ENCODE measurements around the gene HPD. TPM values are rescaled to one million over a fixed set of nuclear protein-coding genes. Genes with fewer than 3 reads are reported as not detected.

HPD gene
- total and polyA plus RNA-seq, 2 of the 4 experiments (the other 2 are of a cell fraction): 0.15 to 0.18 TPM

DNA sequence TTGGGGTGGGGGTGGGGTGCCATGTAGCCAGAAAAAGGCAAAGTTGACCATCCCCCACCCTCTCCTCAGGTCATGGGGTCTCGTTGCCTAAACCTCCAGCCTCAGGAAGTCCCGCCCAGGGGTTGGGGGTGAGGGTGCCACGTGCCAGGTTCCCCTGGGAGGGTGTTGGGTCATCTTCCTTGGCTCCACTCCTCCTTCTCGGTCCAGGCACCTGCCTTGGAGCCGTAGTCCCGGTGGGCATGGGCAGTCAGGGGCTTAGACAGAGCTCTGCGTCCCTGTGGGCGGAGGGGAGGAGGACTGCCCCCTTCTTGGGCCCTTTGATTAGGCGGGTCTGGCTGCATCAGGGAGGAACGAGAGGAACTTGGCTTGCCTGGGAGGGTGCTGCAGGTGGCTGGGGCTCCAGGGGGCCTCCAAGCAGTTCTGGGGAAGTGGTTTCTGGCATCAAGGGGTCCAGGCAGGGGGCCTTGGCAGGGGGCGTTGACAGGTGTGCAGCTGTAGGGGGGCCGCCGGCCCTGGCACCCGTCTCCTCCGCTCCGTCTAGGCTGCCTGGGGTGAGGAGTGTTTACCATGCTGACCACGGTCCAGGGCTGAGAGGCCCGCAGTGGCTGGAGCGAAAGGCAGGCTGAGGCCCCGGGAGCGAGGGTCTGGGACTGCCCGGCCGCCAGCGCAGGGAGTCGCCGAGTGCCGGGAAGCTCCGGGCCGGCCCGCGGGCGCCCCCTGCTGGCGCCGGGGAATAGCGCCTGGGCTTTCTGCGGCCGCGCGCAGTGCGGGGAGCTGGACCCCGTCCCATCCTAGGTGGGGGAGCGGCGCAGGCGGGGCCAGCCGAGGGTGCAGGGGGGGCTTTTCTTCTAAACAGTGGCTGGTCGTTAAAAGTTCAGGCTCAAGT is 47.0 kb downstream of the HPD start:
- no TSS peak for BruUV-seq (replicated peaks)

More for the DNA sequence above, 47.0 kb downstream of the HPD start:
- Histone ChIP-seq H4K20me1 (ENCODE audit: insufficient read depth, low read length) (peaks cover 56% of the 10 kb centered on the region), H2AK9ac (replicated peaks; ENCODE audit: low read depth, low read length, poor library complexity) (peak overlapping the region; percentile 94), H3K27ac (ENCODE audit: insufficient read depth, low read length) (peak overlapping the region; percentile 58), H2BK20ac (ENCODE audit: low read depth, low read length) (no peak overlapping the region), H4K8ac (ENCODE audit: low read depth in 2 of 2, low read length in 2 of 2) (peak overlapping the region in 1 of 2 experiments; percentile 24; a peak in 1 of 4 replicates), H3K36me3 (ENCODE audit: control insufficient read depth, insufficient read depth, low read length) (peaks cover 60% of the 10 kb centered on the region), H3K56ac (ENCODE audit: extremely low read depth, insufficient read depth, low read length) (peak overlapping the region; percentile 21; the same call in 1 of the 2 replicates), H4K5ac (ENCODE audit: low read depth, low read length) (no peak overlapping the region), H3K9me3 (ENCODE audit: control insufficient read depth, insufficient read depth, low read length) (no peaks in the 10 kb centered on the region), H3K27me3 (ENCODE audit: control insufficient read depth, insufficient read depth, low read length) (no peaks in the 10 kb centered on the region), H3K4ac (ENCODE audit: low read depth, low read length) (peak overlapping the region; percentile 71), H3K9ac (ENCODE audit: low read depth, low read length) (peak overlapping the region; percentile 39), H3K79me1 (ENCODE audit: low read depth in 1 of 2, low read length in 2 of 2) (peaks cover 36 to 75% of the 10 kb centered on the region in 2 experiments), H3K18ac (ENCODE audit: low read depth, low read length) (no peak overlapping the region), H2BK15ac (ENCODE audit: low read depth, low read length) (no peak overlapping the region), H3K4me2 (ENCODE audit: low read depth, low read length) (peak overlapping the region; percentile 88), H3K14ac (replicated peaks; ENCODE audit: low read depth, low read length) (peak overlapping the region; percentile 13; the same call in 1 of the 2 replicates), H3K4me1 (ENCODE audit: control insufficient read depth, insufficient read depth, low read length) (peaks cover 19% of the 10 kb centered on the region), H3K23ac (ENCODE audit: low read depth, low read length) (peak overlapping the region; percentile 41), H2AK5ac (ENCODE audit: low read depth, low read length) (peak overlapping the region; percentile 20), H4K91ac (ENCODE audit: insufficient read depth, low read depth, low read length) (peak overlapping the region; percentile 53), H2AFZ (replicated peaks; ENCODE audit: low read length, poor library complexity) (peak overlapping the region; percentile 81), H3K4me3 (ENCODE audit: insufficient read depth, low read depth, low read length) (peak overlapping the region; percentile 50), H2BK120ac (ENCODE audit: low read depth, low read length) (peak overlapping the region; percentile 13; the same call in 1 of the 2 replicates), H2BK5ac (ENCODE audit: low read depth, low read length, poor library complexity, severe bottlenecking) (peak overlapping the region; percentile 53), H3K9me1 (ENCODE audit: insufficient read depth, low read length) (no peaks in the 10 kb centered on the region)
- DNase-seq (peak; percentile 66), ATAC-seq (ENCODE audit: low read depth) (peak; percentile 86)
- intact Hi-C loops (cut with micrococcal nuclease) (loop anchor here (1.0 kb wide), 3 partner anchors 16 to 77 kb away; partner anchors contain the start of gene PSMD9), dilution Hi-C loops (cut with HindIII; ENCODE audit: low sequenced_read_pairs, unreplicated experiment) (no loop called here), in situ Hi-C loops (cut with MboI; ENCODE audit: low sequenced_read_pairs) (no loop called here)
- ChIA-PET POLR2A (ENCODE audit: unreplicated experiment) (interaction anchor here (0.6 to 2.4 kb wide), 6 partner anchors 8 to 233 kb away, joined by 3 to 20 read pairs (median 4); partner anchors contain the start of genes RHOF and SETD1B), CTCF (interaction anchor here (0.7 to 4.1 kb wide), 9 partner anchors 9 to 104 kb away, joined by 3 to 49 read pairs (median 3); partner anchors contain the start of genes RHOF and TMEM120B)
- 30% methylated on average over 6 of the region's 46 CpGs; no CpG with 5 or more reads in 1 of the 2 experiments for WGBS, 2 experiments (ENCODE audit: extremely low coverage in 2 of 2, insufficient read length in 1 of 2)
- TF ChIP-seq CEBPB (IDR thresholded peaks at IDR 0.05; ENCODE audit: low read depth, low read length) (peak; percentile 8; the same call in 1 of the 2 replicates), NFE2L2 (IDR thresholded peaks at IDR 0.05; ENCODE audit: low read depth, low read length) (no peak), RAD21 (IDR thresholded peaks at IDR 0.05; ENCODE audit: low read length) (peak; percentile 88), SMC3 (IDR thresholded peaks at IDR 0.05; ENCODE audit: low read depth, low read length) (peak; percentile 78), MXI1 (IDR thresholded peaks at IDR 0.05; ENCODE audit: borderline replicate concordance, low read depth, low read length) (peak; percentile 54; the same call in 1 of the 2 replicates)
- TF ChIP-seq, protein P1, sequence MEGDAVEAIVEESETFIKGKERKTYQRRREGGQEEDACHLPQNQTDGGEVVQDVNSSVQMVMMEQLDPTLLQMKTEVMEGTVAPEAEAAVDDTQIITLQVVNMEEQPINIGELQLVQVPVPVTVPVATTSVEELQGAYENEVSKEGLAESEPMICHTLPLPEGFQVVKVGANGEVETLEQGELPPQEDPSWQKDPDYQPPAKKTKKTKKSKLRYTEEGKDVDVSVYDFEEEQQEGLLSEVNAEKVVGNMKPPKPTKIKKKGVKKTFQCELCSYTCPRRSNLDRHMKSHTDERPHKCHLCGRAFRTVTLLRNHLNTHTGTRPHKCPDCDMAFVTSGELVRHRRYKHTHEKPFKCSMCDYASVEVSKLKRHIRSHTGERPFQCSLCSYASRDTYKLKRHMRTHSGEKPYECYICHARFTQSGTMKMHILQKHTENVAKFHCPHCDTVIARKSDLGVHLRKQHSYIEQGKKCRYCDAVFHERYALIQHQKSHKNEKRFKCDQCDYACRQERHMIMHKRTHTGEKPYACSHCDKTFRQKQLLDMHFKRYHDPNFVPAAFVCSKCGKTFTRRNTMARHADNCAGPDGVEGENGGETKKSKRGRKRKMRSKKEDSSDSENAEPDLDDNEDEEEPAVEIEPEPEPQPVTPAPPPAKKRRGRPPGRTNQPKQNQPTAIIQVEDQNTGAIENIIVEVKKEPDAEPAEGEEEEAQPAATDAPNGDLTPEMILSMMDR (conservative IDR thresholded peaks at IDR 0.05; ENCODE audit: low read depth, low read length): peak; percentile 94
